GM18526 (cell line): Measurements from ENCODE around the gene ZNF594.

Experiments
- POLR2A ChIP-seq: IDR thresholded peaks from 3 replicates; pipeline ENCODE4 v1.6.1; 2011; ENCODE audit not compliant: insufficient read length; ENCODE audit errors: extremely low read depth

ZNF594 gene

DNA sequence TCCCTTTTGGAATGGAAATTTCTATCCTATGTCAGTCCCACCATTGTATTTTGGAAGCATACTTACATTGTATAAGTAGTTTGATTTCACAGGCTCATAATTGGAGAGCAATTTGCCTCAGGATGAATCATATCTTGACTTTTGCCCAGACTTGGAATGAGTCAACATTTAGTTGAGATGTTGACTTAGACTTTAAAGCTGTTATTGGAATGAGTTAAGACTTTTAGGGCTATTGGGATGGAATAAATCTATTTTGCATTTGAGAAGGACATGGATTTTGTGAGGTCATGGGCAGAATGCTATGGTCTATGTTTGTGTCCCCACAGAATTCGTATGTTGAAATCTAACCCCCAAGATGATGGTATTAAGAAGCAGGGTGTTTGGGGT lies 12.2 kb upstream of the ZNF594 start:
- no peak for TF ChIP-seq POLR2A

DNA sequence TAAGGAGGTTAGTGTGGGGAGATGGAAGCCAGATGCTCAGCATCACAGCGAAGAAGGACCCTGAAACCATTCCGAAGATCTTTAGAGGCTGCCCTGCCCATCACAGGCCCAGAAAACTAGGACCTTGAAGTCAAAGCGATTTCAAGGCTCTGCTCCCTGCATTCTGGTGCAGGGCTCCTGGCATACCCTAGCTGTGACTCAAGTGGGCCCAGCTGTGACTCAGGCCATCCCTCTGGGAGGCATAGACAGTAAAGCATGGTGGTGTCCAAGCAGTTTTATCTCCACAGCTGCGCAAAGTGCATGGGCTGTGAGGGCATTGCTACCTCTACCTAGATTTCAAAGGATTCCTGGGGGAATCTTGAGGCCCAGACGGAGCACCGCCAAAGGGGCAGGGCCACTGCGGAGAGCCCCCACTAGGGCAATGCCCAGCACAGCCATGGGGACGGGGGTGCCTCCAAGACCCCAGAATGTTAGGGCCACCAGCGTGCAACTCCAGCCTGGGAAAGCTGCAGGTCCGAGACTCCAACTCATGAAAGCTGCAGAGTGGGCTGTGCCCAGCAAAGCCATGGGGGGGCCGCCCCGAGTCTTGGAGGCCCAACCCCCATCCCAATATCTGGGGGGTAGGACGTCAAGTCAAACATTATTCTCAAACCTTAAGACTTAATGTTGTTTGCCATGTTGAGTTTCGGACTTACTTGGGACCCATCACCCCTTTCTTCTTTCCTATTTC lies 11.7 kb upstream of the ZNF594 start:
- no peak for TF ChIP-seq POLR2A

- no peak for TF ChIP-seq POLR2A
Measured at GRCh38 chr17:5201011-5201410, 9.3 kb upstream of the ZNF594 start.

DNA sequence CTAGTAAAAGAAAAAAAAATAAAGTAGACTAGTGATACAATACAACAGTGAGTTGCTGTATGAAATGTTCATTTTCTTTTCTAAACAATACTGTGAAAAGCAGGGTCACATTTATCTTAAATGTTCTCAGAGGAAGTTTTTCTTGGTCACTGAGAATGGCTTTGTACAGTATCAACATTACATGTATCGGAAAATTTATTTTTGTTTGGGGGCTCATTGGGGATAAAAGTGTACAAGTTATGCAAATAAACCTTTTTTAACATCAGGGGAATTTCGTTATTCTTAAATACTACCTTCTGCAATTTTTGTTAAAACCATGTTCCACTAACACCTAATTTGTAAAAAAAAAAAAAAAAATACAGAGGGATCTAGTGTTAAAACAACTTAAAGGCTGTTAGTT lies 8.7 kb upstream of the ZNF594 start:
- no peak for TF ChIP-seq POLR2A

DNA sequence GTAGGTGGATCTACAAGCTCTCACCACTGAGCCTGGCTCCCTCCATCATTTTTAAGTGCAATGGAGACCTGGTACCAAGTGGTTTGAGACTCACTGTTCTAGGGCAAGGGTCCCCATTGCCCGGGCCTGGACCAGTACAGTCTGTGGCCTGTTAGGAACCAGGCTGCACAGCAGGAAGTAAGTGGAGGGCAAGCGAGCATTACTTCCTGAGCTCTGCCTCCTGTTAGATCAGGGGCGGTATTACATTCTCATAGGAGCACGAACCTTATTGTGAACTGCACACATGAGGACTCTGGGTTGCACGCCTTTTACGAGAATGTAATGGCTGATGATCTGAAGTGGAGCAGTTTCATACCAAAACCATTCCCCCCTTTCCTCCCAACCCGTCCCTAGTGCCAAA lies 6.8 kb upstream of the ZNF594 start:
- TF ChIP-seq POLR2A: no peak

- no peak for TF ChIP-seq POLR2A
Measured at GRCh38 chr17:5194346-5194745, 2.7 kb upstream of the ZNF594 start.

DNA sequence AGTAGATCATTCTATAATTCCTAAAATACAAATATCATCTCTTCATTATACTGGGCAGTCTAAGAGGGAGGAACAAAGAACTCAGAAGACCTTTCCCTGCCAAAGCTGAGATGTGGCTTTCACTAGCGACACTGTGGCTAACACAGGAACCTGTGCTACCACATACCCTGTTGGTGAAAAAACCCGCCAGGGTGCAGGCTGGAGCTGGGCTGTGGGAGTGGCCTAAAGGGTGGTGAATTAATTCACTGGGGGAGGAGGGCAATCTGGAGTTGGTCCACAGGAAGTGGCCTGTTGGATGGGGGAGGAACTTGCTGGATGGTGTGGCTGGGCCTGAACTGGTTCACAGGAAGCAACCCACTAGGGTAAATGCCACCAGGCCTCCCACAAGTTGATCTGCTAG lies 7.4 kb downstream of the ZNF594 start:
- no peak for TF ChIP-seq POLR2A

DNA sequence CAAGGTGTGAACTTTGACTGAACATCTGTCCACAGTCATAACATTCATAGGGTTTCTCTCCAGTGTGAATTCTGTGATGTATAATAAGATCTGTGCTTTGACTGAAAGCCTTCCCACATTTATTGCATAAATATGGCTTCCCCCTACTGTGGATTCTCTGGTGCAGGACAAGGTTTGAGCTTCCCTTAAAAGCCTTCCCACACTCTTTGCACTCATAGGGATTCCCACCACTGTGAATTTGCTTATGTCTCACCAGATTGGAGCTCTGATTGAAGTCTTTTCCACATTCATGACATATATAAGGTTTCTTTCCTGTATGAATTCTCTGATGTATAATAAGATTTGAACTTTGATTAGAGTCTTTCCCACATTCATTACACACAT lies 8.3 kb downstream of the ZNF594 start:
- TF ChIP-seq POLR2A: no peak

- no peak for TF ChIP-seq POLR2A
Measured at GRCh38 chr17:5182597-5183409, 8.9 kb downstream of the ZNF594 start.

- TF ChIP-seq POLR2A: no peak
Measured at GRCh38 chr17:5181509-5182305, 10.0 kb downstream of the ZNF594 start.

- no peak for TF ChIP-seq POLR2A
Measured at GRCh38 chr17:5179003-5179402, 12.7 kb downstream of the ZNF594 start.

DNA sequence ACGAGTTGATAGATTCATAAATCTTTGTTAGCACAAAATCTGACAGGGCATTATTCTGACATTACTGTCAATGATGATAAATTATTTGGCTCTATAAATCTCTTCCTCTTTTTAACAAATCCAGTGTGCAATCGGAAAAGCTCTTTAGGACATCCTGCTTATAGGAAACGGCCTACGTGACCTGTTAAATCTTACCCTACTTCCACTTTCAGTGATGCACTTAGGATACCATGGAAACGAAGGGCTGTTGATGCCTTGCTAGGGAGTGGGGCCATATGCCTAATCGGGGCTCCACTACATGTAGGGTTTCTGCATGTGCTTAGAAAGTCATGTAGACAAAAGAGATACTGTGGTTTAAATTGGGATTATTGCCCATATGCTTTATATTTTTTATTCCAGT lies 27.2 kb downstream of the ZNF594 start:
- TF ChIP-seq POLR2A: no peak

DNA sequence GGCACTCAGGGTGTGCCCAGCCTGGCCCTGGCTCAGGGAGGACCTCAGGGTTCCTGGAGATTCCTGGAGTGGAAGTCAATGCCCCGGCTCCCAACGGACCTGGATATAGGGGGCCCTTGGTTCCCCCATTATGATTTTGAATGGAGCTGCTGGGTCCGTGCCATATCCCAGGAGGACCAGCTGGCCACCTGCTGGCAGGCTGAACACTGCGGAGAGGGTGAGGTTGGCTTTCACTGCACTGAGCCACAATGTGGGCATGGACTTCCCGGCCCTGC lies 52.3 kb downstream of the ZNF594 start:
- no peak for TF ChIP-seq POLR2A

DNA sequence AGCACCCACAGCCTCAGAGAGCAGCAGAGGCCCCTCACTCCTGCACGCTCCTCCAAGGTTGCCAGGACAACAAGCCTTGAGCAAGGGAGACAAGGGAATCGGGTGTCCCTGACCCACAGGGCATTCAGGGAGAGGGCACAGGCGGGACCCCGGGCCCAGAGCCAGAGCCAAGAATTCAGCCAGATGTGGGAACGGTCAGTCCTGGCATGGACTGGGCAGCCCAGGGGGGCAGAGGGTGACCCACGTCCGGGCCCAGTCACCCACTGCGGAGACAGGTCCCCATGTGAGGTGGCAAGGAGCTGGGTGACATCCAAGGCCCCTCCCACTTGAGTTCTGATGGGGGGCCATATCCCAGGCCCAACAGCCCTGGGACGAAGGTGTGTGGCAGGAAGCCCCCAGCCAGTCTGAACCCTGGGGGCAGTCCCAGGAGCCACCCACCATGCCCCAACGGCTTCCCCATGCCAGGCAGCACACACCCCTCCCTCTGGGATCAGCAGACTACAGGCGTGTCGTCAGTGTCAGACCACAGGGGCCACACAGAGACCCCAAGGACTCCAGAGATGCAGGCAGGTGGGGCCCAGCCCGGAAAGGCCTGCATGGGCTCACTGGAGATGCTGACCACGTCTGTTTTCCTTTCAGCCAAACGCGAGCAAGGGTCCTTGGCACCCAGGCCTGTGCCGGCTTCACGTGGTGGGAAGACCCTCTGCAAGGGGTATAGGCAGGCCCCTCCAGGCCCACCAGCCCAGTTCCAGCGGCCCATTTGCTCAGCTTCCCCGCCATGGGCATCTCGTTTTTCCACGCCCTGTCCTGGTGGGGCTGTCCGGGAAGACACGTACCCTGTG lies 52.8 kb downstream of the ZNF594 start:
- TF ChIP-seq POLR2A: no peak
